ENCODE results near the gene SCNN1B.
"Not testable (repeated sequence)": the region's sequence is repeated elsewhere in the genome, so short reads cannot be mapped to it uniquely, and the experiment has no call there.

SCNN1B gene, protein sequence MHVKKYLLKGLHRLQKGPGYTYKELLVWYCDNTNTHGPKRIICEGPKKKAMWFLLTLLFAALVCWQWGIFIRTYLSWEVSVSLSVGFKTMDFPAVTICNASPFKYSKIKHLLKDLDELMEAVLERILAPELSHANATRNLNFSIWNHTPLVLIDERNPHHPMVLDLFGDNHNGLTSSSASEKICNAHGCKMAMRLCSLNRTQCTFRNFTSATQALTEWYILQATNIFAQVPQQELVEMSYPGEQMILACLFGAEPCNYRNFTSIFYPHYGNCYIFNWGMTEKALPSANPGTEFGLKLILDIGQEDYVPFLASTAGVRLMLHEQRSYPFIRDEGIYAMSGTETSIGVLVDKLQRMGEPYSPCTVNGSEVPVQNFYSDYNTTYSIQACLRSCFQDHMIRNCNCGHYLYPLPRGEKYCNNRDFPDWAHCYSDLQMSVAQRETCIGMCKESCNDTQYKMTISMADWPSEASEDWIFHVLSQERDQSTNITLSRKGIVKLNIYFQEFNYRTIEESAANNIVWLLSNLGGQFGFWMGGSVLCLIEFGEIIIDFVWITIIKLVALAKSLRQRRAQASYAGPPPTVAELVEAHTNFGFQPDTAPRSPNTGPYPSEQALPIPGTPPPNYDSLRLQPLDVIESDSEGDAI

DNA sequence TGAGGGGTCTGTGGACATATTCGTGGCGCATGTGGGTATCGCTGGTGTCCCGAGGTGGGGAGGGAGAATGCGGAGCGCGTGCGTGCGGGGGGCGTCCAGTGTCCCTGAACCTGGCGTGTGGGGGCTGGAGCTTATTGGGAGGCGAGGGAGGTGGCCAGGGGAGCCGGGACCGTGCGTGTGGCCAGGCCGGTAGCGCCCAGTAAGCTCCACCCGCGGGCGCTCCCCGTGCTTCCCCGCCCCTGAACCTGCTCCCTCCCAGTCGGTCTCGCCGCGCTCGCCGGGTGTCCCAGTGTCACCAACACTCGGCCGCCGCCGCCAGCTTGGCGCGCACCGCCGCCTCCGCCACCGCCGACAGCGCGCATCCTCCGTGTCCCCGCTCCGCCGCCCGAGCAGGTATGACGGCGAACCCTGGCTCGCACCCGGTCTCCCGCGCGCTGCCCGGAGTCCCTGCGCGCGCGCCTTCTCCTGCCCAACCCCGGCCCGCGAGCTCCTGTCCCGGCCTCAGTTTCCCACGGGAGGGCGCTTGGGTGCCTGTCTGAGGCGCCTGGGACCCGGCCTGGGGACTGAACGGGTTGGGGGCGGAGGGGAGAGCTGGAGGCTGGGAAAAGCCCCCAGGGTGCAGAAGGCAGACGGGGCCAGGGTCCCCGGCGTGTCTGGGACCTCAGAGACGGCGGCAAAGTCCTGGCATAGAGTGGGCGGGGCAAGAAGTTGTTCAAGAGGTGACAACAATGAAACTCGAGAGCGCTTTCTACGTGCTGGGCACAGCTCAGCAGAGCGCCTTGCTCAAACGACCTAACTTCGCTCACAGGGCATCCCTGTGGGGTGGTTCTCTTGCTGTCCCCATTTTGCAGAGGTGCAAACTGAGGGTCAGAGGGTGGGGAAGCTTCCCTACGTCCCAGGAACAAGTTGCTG lies at the start of gene SCNN1B:
Gene SCNN1B, plus strand, starts transcription at position 258 of the 912 bp plus-strand sequence. CDS start 46,298 bp downstream, outside the sequence.
- no peak for TF ChIP-seq CTCF (IDR thresholded peaks at IDR 0.05; ENCODE audit: low read depth, low read length, missing control alignments)
- no peak within 1 kb of the TSS for H3K4me3 ChIP-seq (replicated peaks; ENCODE audit: low read depth, low read length)
- DNase-seq (ENCODE audit: extremely low read depth, low read depth): no peak

GRCh38 chr16:23252310-23252709 lies 49.8 kb upstream of the SCNN1B start:
- DNase-seq (ENCODE audit: extremely low read depth, low read depth): no peak
- no peak for TF ChIP-seq CTCF (IDR thresholded peaks at IDR 0.05; ENCODE audit: low read depth, low read length, missing control alignments)

GRCh38 chr16:23253650-23254049 lies 48.5 kb upstream of the SCNN1B start:
- H3K4me3 ChIP-seq (replicated peaks; ENCODE audit: low read depth, low read length): not testable (repeated sequence)

More at GRCh38 chr16:23252310-23252709, 49.8 kb upstream of the SCNN1B start:
- H3K4me3 ChIP-seq (replicated peaks; ENCODE audit: low read depth, low read length): no peak overlapping the region

GRCh38 chr16:23254338-23254737 lies 47.8 kb upstream of the SCNN1B start:
- no peak for TF ChIP-seq CTCF (IDR thresholded peaks at IDR 0.05; ENCODE audit: low read depth, low read length, missing control alignments)
- no peak for DNase-seq (ENCODE audit: extremely low read depth, low read depth)
- H3K4me3 ChIP-seq (replicated peaks; ENCODE audit: low read depth, low read length): no peak overlapping the region

More at GRCh38 chr16:23253650-23254049, 48.5 kb upstream of the SCNN1B start:
- not testable (repeated sequence) for DNase-seq (ENCODE audit: extremely low read depth, low read depth)

DNA sequence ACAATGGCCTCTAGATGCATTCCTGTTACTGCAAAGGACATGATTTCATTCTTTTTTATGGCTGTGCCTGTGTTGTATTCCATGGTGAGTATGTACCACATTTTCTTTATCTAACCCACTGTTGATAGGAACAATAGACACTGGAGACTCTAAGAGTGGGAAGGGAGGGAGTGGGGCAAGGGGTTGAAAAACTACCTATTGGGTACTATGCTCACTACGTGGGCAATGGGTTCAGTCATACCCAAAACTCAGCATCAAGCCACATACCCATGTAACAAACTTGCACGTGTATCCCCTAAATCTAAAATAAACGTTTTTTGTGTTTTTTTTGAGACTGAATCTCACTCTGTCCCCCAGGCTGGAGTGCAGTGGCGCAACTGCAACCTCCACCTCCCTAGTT lies 47.1 kb upstream of the SCNN1B start:
- DNase-seq (ENCODE audit: extremely low read depth, low read depth): no peak
- TF ChIP-seq CTCF (IDR thresholded peaks at IDR 0.05; ENCODE audit: low read depth, low read length, missing control alignments): no peak
- no peak overlapping the region for H3K4me3 ChIP-seq (replicated peaks; ENCODE audit: low read depth, low read length)

DNA sequence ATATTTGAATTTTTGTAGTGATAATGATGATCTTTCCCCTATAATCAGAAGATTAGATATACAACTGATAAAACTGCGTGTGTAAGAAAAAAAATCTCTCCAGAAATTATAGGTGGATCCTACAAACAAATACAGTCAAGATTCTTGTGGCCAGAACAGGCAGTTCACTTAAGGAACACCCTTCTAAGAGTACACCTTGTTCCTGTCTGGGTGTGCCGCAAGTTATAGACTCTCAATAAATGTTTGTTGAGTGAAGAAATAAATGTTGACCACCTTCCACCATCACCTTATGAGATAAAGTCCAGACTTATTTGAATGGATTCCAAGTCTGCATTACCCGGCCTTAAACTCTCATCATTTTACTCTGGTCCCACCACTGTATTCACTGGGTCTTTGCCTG lies 45.7 kb upstream of the SCNN1B start:
- no peak for DNase-seq (ENCODE audit: extremely low read depth, low read depth)
- H3K4me3 ChIP-seq (replicated peaks; ENCODE audit: low read depth, low read length): no peak overlapping the region
- TF ChIP-seq CTCF (IDR thresholded peaks at IDR 0.05; ENCODE audit: low read depth, low read length, missing control alignments): no peak
